OCI-LY1 (cell line): Measurements from ENCODE around the gene CNOT3.

ENCODE experiments used
- EZH2 ChIP-seq: fragments of 200-600 bp; sonication (generic), shearing (Covaris generic); IDR thresholded peaks from 2 replicates; pipeline ENCODE4 v1.8.0; 2017; ENCODE audit warnings: borderline replicate concordance, mixed run types, mild to moderate bottlenecking, antibody characterized with exemption, low read length, moderate library complexity, mixed read lengths
- TF ChIP-seq, protein P1 (sequence below): fragments of 200-600 bp; sonication (generic), shearing (Covaris generic); IDR thresholded peaks from 2 replicates; pipeline ENCODE4 v1.5.1; 2017; ENCODE audit warnings: mild to moderate bottlenecking, antibody characterized with exemption, low read length, moderate library complexity, mixed read lengths

DNA sequence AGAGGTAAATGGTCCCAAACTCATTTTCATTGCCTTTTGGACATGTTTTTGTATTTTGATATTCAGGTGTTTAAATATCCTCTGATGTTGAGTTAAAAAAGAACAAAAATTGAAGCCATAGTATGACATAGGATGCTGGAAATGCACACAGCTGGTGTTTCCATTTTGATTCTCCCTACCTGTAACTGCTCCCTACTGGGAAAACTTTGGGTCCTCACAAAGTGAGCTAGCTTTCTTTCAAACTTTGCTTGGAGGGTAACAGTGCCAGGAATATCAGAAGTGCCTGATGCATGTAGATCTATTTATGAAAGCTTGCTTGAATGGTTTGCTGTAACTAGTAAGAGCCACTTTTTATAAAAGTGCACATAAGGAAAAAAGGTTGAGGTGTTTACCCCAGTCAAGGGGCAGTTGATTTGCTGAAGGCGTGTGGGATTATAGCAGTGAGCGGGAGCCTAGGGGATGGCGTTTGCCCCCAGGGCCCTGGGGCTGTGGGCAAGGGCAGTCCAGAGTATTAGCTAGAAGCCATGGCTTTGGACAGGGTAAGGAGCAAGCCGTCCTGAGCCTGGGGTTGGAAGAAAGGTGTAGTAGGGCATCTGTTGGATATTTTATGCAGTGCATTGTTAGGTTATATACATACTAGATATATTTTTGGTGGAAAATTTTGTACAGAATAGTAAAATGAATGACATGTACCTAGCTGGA is 67.4 kb downstream of the CNOT3 start:
- TF ChIP-seq, protein P1, sequence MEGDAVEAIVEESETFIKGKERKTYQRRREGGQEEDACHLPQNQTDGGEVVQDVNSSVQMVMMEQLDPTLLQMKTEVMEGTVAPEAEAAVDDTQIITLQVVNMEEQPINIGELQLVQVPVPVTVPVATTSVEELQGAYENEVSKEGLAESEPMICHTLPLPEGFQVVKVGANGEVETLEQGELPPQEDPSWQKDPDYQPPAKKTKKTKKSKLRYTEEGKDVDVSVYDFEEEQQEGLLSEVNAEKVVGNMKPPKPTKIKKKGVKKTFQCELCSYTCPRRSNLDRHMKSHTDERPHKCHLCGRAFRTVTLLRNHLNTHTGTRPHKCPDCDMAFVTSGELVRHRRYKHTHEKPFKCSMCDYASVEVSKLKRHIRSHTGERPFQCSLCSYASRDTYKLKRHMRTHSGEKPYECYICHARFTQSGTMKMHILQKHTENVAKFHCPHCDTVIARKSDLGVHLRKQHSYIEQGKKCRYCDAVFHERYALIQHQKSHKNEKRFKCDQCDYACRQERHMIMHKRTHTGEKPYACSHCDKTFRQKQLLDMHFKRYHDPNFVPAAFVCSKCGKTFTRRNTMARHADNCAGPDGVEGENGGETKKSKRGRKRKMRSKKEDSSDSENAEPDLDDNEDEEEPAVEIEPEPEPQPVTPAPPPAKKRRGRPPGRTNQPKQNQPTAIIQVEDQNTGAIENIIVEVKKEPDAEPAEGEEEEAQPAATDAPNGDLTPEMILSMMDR: no peak
- no peak for TF ChIP-seq EZH2
